Spleen (tissue), 11 donors: Measurements from ENCODE around the gene ZNF620. TPM values are rescaled to one million over a fixed set of nuclear protein-coding genes. Genes with fewer than 3 reads are reported as not detected.

ENCODE experiments used
- DNase-seq: peaks from one replicate; pipeline ENCODE4 v3.0.0-alpha.2; 2020
- H3K27ac ChIP-seq, 8 donors: fragments of 200-600 bp; sonication (generic) in 7 of 8; 1 replicate in 4 of 8; 2 replicates in 4 of 8; pipeline versions ENCODE4 v1.5.0 to v1.8.0; 2016 to 2021; ENCODE audit warnings: inconsistent platforms in 4 of 8, mild to moderate bottlenecking in 4 of 8, moderate library complexity in 1 of 8
- H3K27me3 ChIP-seq, 7 donors: fragments of 200-600 bp; sonication (generic) in 6 of 7; replicated peaks in 1 of 7; 1 replicate in 4 of 7; 2 replicates in 3 of 7; pipeline versions ENCODE4 v1.5.0 to v1.8.0; 2016 to 2021; ENCODE audit warnings: inconsistent platforms in 3 of 7, mild to moderate bottlenecking in 1 of 7
- H3K36me3 ChIP-seq, 6 donors: fragments of 200-600 bp; sonication (generic) in 5 of 6; 1 replicate in 4 of 6; 2 replicates in 2 of 6; pipeline versions ENCODE4 v1.5.0 to v1.8.0; 2016 to 2021; ENCODE audit warnings: inconsistent platforms in 2 of 6
- H3K4me1 ChIP-seq, 6 donors: fragments of 200-600 bp; sonication (generic) in 5 of 6; 1 replicate in 3 of 6; 2 replicates in 3 of 6; pipeline versions ENCODE4 v1.5.0 to v1.8.0; 2016 to 2021; ENCODE audit warnings: inconsistent platforms in 3 of 6
- H3K4me3 ChIP-seq, 8 donors: fragments of 200-600 bp; sonication (generic) in 7 of 8; 1 replicate in 4 of 8; 2 replicates in 4 of 8; pipeline versions ENCODE4 v1.5.0 to v1.8.0; 2016 to 2021; ENCODE audit warnings: inconsistent platforms in 4 of 8, mild to moderate bottlenecking in 4 of 8, moderate library complexity in 2 of 8
- H3K9me3 ChIP-seq, 8 donors: fragments of 200-600 bp; sonication (generic) in 7 of 8; 1 replicate in 4 of 8; 2 replicates in 4 of 8; pipeline versions ENCODE4 v1.5.0 to v1.8.0; 2016 to 2021; ENCODE audit warnings: inconsistent platforms in 4 of 8
- CTCF ChIP-seq, 11 experiments: fragments of 200-600 bp in 7 of 11; fragments of 450-650 bp in 4 of 11; sonication (generic) in 4 of 11; IDR thresholded peaks in 8 of 11; conservative IDR thresholded peaks in 3 of 11; 1 replicate in 7 of 11; 2 replicates in 4 of 11; pipeline versions ENCODE4 v1.4.0 to v1.8.0; 2016 to 2021; ENCODE audit warnings: antibody characterized with exemption in 11 of 11, inconsistent platforms in 4 of 11, mild to moderate bottlenecking in 1 of 11
- POLR2A ChIP-seq, 3 donors: fragments of 450-650 bp; IDR thresholded peaks; one replicate each; pipeline ENCODE4 v1.5.1; 2017; ENCODE audit warnings: antibody characterized with exemption in 3 of 3, mild to moderate bottlenecking in 1 of 3
- POLR2AphosphoS5 ChIP-seq, 3 donors: sonication (generic); formaldehyde crosslinking; IDR thresholded peaks; one replicate each; pipeline ENCODE4 v1.5.1; 2017; ENCODE audit warnings: antibody characterized with exemption in 3 of 3
- WGBS, 5 donors: extraction: QIAGEN DNeasy Blood & Tissue Kit in 3 of 5; methylation state at CpG; one replicate each; pipeline versions ENCODE4 v1.1.5 to v1.1.7; 2013 to 2018; 5-methylcytosine and 5-hydroxymethylcytosine counted together
- intact Hi-C: fragments of 100-400 bp; cut with DNase I; formaldehyde crosslinking; loops from one replicate; pipeline ENCODE4 v1.15.0; 2023; ENCODE audit warnings: low total_unique reads
- polyA plus RNA-seq, 3 donors: library from polyadenylated mRNA; stranded (reverse); fragments of 200-250 nt; gene quantifications; one replicate each; pipeline ENCODE4 v1.2.1, GENCODE V29; 2013
- small RNA-seq, 4 donors: library from RNA; depleted of rRNA; stranded (forward); fragments of <200 nt; gene quantifications; one replicate each; pipeline ENCODE3, GENCODE V24; 2016
- total RNA-seq, 7 donors: library from RNA; depleted of rRNA in 3 of 7; stranded (reverse); fragments of >200 nt in 3 of 7; fragmentation: NEBNext Ultra II Directional in 4 of 7; extraction: Animal tissue kit (Norgen Biotek cat#: 25700) in 4 of 7; gene quantifications; one replicate each; pipeline versions ENCODE4 v1.1.0 to v1.2.1, GENCODE V29; 2016 to 2021
- donor health status: healthy with polysubstance abuse.
- donor health status: DM: no; HTN: no; CAD: no; lungs with moderate emphysema.
- donor health status: DM: no; HTN: no; CAD: no.
- donor health status: Bipolar disorder and iron deficiency.
- donor health status: healthy.
- donor health status: DM: no; HTN: no; CAD: no.
- donor health status: DM: yes; HTN: yes; CAD: no.

ZNF620 gene
- total and polyA plus RNA-seq, 10 donors: 1.2 to 7.4 (median 4.0) TPM

GRCh38 chr3:40566694-40567093 is 60.9 kb downstream of the ZNF620 start:
- H3K4me3 ChIP-seq: no peak overlapping the region
- DNase-seq: no peak
- peaks cover 0 to 11% (median 3%) of the 10 kb centered on the region in 8 donors for H3K9me3 ChIP-seq
- no peak for TF ChIP-seq POLR2A (IDR thresholded peaks at IDR 0.05)
- TF ChIP-seq POLR2AphosphoS5 (IDR thresholded peaks at IDR 0.05): no peak
- TF ChIP-seq CTCF (IDR thresholded peaks at IDR 0.05 in 8 of 11, conservative IDR thresholded peaks at IDR 0.05 in 3 of 11): no peak
- no peak overlapping the region for H3K27ac ChIP-seq
- WGBS, 5 donors: 64 to 73% (median 71%) methylated on average over 4 of the region's 4 CpGs
- intact Hi-C loops: no loop called here
- H3K36me3 ChIP-seq: no peaks in the 10 kb centered on the region
- no peaks in the 10 kb centered on the region for H3K4me1 ChIP-seq
- no peaks in the 10 kb centered on the region for H3K27me3 ChIP-seq

Small RNA genes lying within 50 kb of the gene (small RNA-seq; reads per million reads assigned to genes)
- 0 to 0.28 (median 0.10) reads per million in 4 donors for gene RNU5B-2P

Other genes with a start within 250 kb of the ZNF620 start
- gene EIF1B, start 196.3 kb upstream of the ZNF620 start, total RNA-seq: 10 to 100 TPM; 46.0 to 65.1 (median 54.1) TPM
- 10 to 100 TPM; 45.8 to 82.9 (median 51.1) TPM for gene EIF1B, start 196.3 kb upstream of the ZNF620 start, polyA plus RNA-seq
- 1 to 10 TPM; 1.6 to 4.8 (median 2.2) TPM for gene ENTPD3, start 118.9 kb upstream of the ZNF620 start, total RNA-seq
- gene ENTPD3, start 118.9 kb upstream of the ZNF620 start, polyA plus RNA-seq: under 1 TPM; 0.32 to 0.35 (median 0.33) TPM
- 1,000 to 10,000 TPM in 4 of 7 donors, 100 to 1,000 TPM in 3; 292 to 1,528 (median 1,249) TPM for gene RPL14, start 48.7 kb upstream of the ZNF620 start, total RNA-seq
- gene RPL14, start 48.7 kb upstream of the ZNF620 start, polyA plus RNA-seq: 1,000 to 10,000 TPM; 1,406 to 2,856 (median 2,495) TPM
- gene ZNF619, start 28.9 kb upstream of the ZNF620 start, total RNA-seq: 10 to 100 TPM in 6 of 7 donors, 1 to 10 TPM in 1; 8.5 to 20.3 (median 12.8) TPM
- 1 to 10 TPM in 2 of 3 donors, under 1 TPM in 1; 0.89 to 2.4 (median 1.0) TPM for gene ZNF619, start 28.9 kb upstream of the ZNF620 start, polyA plus RNA-seq
- gene ZNF621, start 18.9 kb downstream of the ZNF620 start, total RNA-seq: 10 to 100 TPM; 18.0 to 28.0 (median 21.6) TPM
- 10 to 100 TPM in 2 of 3 donors, 1 to 10 TPM in 1; 7.3 to 11.8 (median 10.0) TPM for gene ZNF621, start 18.9 kb downstream of the ZNF620 start, polyA plus RNA-seq